Measurements from ENCODE around the gene SKOR2.
"Not testable (repeated sequence)": the region's sequence is repeated elsewhere in the genome, so short reads cannot be mapped to it uniquely, and the experiment has no call there.

DNA sequence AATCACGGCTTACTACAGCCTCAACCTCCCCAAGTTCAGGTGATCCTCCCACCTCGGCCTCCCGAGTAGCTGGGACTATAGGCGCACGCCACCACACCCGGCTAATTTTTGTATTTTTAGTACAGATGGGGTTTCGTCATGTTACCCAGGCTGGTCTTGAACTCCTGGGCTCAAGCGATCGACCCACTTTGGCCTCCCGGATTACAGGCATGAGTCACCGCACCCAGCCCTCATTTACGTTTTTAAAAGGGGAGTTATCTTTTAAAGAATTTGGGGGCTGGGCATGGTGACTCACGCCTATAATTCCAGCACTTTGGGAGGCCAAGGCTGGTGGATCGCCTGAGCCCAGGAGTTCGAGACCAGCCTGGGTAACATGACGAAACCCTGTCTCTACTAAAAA is 93.1 kb downstream of the SKOR2 start:
- TF ChIP-seq, protein P1, sequence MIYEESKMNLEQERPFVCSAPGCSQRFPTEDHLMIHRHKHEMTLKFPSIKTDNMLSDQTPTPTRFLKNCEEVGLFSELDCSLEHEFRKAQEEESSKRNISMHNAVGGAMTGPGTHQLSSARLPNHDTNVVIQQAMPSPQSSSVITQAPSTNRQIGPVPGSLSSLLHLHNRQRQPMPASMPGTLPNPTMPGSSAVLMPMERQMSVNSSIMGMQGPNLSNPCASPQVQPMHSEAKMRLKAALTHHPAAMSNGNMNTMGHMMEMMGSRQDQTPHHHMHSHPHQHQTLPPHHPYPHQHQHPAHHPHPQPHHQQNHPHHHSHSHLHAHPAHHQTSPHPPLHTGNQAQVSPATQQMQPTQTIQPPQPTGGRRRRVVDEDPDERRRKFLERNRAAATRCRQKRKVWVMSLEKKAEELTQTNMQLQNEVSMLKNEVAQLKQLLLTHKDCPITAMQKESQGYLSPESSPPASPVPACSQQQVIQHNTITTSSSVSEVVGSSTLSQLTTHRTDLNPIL (CRISPR knock-in tag; IDR thresholded peaks at IDR 0.05; ENCODE audit: low read depth): not testable (repeated sequence)
- not testable (repeated sequence) for TF ChIP-seq ARNTL (CRISPR knock-in tag; IDR thresholded peaks at IDR 0.05; ENCODE audit: borderline replicate concordance, low read depth); ZC3H10 (CRISPR knock-in tag; IDR thresholded peaks at IDR 0.05); ZFP3 (CRISPR knock-in tag; IDR thresholded peaks at IDR 0.05); CSDC2 (CRISPR knock-in tag; IDR thresholded peaks at IDR 0.05); RARB (CRISPR knock-in tag; IDR thresholded peaks at IDR 0.05); PPARA (CRISPR knock-in tag; IDR thresholded peaks at IDR 0.05; ENCODE audit: borderline replicate concordance); GLIS3 (CRISPR knock-in tag; IDR thresholded peaks at IDR 0.05); ESRRG (CRISPR knock-in tag; IDR thresholded peaks at IDR 0.05); ZFP30 (CRISPR knock-in tag; IDR thresholded peaks at IDR 0.05)
- TF ChIP-seq, protein P2, sequence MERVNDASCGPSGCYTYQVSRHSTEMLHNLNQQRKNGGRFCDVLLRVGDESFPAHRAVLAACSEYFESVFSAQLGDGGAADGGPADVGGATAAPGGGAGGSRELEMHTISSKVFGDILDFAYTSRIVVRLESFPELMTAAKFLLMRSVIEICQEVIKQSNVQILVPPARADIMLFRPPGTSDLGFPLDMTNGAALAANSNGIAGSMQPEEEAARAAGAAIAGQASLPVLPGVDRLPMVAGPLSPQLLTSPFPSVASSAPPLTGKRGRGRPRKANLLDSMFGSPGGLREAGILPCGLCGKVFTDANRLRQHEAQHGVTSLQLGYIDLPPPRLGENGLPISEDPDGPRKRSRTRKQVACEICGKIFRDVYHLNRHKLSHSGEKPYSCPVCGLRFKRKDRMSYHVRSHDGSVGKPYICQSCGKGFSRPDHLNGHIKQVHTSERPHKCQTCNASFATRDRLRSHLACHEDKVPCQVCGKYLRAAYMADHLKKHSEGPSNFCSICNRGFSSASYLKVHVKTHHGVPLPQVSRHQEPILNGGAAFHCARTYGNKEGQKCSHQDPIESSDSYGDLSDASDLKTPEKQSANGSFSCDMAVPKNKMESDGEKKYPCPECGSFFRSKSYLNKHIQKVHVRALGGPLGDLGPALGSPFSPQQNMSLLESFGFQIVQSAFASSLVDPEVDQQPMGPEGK (CRISPR knock-in tag; IDR thresholded peaks at IDR 0.05; ENCODE audit: borderline replicate concordance): not testable (repeated sequence)
- TF ChIP-seq, protein P3, sequence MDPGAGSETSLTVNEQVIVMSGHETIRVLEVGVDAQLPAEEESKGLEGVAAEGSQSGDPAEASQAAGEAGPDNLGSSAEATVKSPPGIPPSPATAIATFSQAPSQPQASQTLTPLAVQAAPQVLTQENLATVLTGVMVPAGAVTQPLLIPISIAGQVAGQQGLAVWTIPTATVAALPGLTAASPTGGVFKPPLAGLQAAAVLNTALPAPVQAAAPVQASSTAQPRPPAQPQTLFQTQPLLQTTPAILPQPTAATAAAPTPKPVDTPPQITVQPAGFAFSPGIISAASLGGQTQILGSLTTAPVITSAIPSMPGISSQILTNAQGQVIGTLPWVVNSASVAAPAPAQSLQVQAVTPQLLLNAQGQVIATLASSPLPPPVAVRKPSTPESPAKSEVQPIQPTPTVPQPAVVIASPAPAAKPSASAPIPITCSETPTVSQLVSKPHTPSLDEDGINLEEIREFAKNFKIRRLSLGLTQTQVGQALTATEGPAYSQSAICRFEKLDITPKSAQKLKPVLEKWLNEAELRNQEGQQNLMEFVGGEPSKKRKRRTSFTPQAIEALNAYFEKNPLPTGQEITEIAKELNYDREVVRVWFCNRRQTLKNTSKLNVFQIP (CRISPR knock-in tag; IDR thresholded peaks at IDR 0.05; ENCODE audit: borderline replicate concordance, low read depth): not testable (repeated sequence)
- TF ChIP-seq, protein P4, sequence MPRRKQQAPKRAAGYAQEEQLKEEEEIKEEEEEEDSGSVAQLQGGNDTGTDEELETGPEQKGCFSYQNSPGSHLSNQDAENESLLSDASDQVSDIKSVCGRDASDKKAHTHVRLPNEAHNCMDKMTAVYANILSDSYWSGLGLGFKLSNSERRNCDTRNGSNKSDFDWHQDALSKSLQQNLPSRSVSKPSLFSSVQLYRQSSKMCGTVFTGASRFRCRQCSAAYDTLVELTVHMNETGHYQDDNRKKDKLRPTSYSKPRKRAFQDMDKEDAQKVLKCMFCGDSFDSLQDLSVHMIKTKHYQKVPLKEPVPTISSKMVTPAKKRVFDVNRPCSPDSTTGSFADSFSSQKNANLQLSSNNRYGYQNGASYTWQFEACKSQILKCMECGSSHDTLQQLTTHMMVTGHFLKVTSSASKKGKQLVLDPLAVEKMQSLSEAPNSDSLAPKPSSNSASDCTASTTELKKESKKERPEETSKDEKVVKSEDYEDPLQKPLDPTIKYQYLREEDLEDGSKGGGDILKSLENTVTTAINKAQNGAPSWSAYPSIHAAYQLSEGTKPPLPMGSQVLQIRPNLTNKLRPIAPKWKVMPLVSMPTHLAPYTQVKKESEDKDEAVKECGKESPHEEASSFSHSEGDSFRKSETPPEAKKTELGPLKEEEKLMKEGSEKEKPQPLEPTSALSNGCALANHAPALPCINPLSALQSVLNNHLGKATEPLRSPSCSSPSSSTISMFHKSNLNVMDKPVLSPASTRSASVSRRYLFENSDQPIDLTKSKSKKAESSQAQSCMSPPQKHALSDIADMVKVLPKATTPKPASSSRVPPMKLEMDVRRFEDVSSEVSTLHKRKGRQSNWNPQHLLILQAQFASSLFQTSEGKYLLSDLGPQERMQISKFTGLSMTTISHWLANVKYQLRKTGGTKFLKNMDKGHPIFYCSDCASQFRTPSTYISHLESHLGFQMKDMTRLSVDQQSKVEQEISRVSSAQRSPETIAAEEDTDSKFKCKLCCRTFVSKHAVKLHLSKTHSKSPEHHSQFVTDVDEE (CRISPR knock-in tag; IDR thresholded peaks at IDR 0.05): not testable (repeated sequence)

Data from SK-N-SH treated with all-trans-retinoic acid at 6 μM for 48 hours (cell line).